GM23338 (cell line): ENCODE data around the gene COMP. TPM values are rescaled to one million over a fixed set of nuclear protein-coding genes. Genes with fewer than 3 reads are reported as not detected.

ENCODE experiments used
- ATAC-seq: fragments of 200-7000 bp; cut with Tn5 transposase; 3 replicates; pipeline ENCODE4 v1.9.1; 2020
- DNase-seq: peaks from one replicate; pipeline ENCODE4 v3.0.0-alpha.2; 2015; ENCODE audit warnings: low spot score
- H2AFZ ChIP-seq: fragments of 200-600 bp; sonication (generic); 2 replicates; pipeline ENCODE4 v1.8.0; 2016; ENCODE audit warnings: antibody characterized with exemption, mild to moderate bottlenecking, moderate library complexity
- H3F3A ChIP-seq: fragments of 200-600 bp; sonication (generic); replicated peaks from 2 replicates; pipeline ENCODE4 v1.8.0; 2017; ENCODE audit warnings: antibody characterized with exemption, mixed run types, low read depth
- H3K27ac ChIP-seq: fragments of 200-600 bp; sonication (generic); 2 replicates; pipeline ENCODE4 v1.6.1; 2016; ENCODE audit warnings: low read depth
- H3K27me3 ChIP-seq: fragments of 200-600 bp; sonication (generic); 2 replicates; pipeline ENCODE4 v1.8.0; 2016; ENCODE audit warnings: mild to moderate bottlenecking, mixed run types, moderate library complexity; ENCODE audit not compliant: insufficient read depth
- H3K36me3 ChIP-seq: fragments of 200-600 bp; sonication (generic); 2 replicates; pipeline ENCODE4 v1.8.0; 2016; ENCODE audit warnings: mild to moderate bottlenecking; ENCODE audit not compliant: insufficient read depth
- H3K4me1 ChIP-seq: fragments of 200-600 bp; sonication (generic); 2 replicates; pipeline ENCODE4 v1.8.0; 2016; ENCODE audit warnings: mild to moderate bottlenecking, moderate library complexity; ENCODE audit not compliant: insufficient read depth
- H3K4me2 ChIP-seq: fragments of 200-600 bp; sonication (generic); 2 replicates; pipeline ENCODE4 v1.7.1; 2017; ENCODE audit warnings: mixed run types
- H3K4me3 ChIP-seq: fragments of 200-600 bp; sonication (generic); 2 replicates; pipeline ENCODE4 v1.6.1; 2016; ENCODE audit warnings: mixed run types
- H3K79me2 ChIP-seq: fragments of 200-600 bp; sonication (generic); replicated peaks from 2 replicates; pipeline ENCODE4 v1.8.0; 2017; ENCODE audit warnings: mild to moderate bottlenecking; ENCODE audit not compliant: insufficient read depth
- H3K9me2 ChIP-seq: fragments of 200-600 bp; sonication (generic); 2 replicates; pipeline ENCODE4 v1.8.0; 2017; ENCODE audit not compliant: insufficient read depth
- H4K20me1 ChIP-seq: fragments of 200-600 bp; sonication (generic); replicated peaks from 2 replicates; pipeline ENCODE4 v1.8.0; 2017; ENCODE audit warnings: mild to moderate bottlenecking; ENCODE audit not compliant: insufficient read depth
- H3K27ac Mint-ChIP-seq: 2 replicates; pipeline ENCODE4 v1.8.0; 2020; ENCODE audit warnings: inconsistent platforms, mild to moderate bottlenecking, moderate library complexity, mixed read lengths
- H3K27me3 Mint-ChIP-seq: 3 replicates; pipeline ENCODE4 v1.8.0; 2022; ENCODE audit warnings: low read depth, mild to moderate bottlenecking, moderate library complexity, mixed read lengths, inconsistent platforms; ENCODE audit not compliant: insufficient read depth, poor library complexity
- H3K36me3 Mint-ChIP-seq: 3 replicates; pipeline ENCODE4 v1.8.0; 2021; ENCODE audit warnings: low read depth, mild to moderate bottlenecking, inconsistent platforms, moderate library complexity, mixed read lengths
- H3K4me1 Mint-ChIP-seq: 3 replicates; pipeline ENCODE4 v1.8.0; 2020; ENCODE audit warnings: mild to moderate bottlenecking, inconsistent platforms, mixed read lengths
- H3K4me3 Mint-ChIP-seq: 3 replicates; pipeline ENCODE4 v1.8.0; 2021; ENCODE audit warnings: moderate library complexity, mild to moderate bottlenecking, inconsistent platforms, mixed read lengths
- H3K9me3 Mint-ChIP-seq: 3 replicates; pipeline ENCODE4 v1.8.0; 2020; ENCODE audit warnings: moderate library complexity, mild to moderate bottlenecking, inconsistent platforms, mixed read lengths
- CREB1 ChIP-seq: fragments of 250-450 bp; sonication (Bioruptor Pico); IDR thresholded peaks from 2 replicates; pipeline ENCODE4 v1.5.0; 2020; ENCODE audit warnings: low read depth, mild to moderate bottlenecking, moderate library complexity
- EZH2phosphoT487 ChIP-seq: fragments of 200-600 bp; sonication (generic); IDR thresholded peaks from one replicate; pipeline ENCODE4 v1.8.1; 2018; ENCODE audit warnings: antibody characterized with exemption; ENCODE audit not compliant: unreplicated experiment
- JUNB ChIP-seq: IDR thresholded peaks from one replicate; pipeline ENCODE4 v1.6.1; 2016; ENCODE audit warnings: antibody characterized with exemption; ENCODE audit not compliant: unreplicated experiment
- NANOG ChIP-seq: IDR thresholded peaks from 2 replicates; pipeline ENCODE4 v1.6.1; 2016; ENCODE audit warnings: antibody characterized with exemption, borderline replicate concordance
- POLR2AphosphoS5 ChIP-seq: IDR thresholded peaks from 2 replicates; pipeline ENCODE4 v1.6.1; 2016; ENCODE audit warnings: antibody characterized with exemption, low read depth
- STAT1 ChIP-seq: IDR thresholded peaks from one replicate; pipeline ENCODE4 v1.6.1; 2016; ENCODE audit warnings: antibody characterized with exemption; ENCODE audit not compliant: unreplicated experiment
- ZNF114 ChIP-seq: fragments of 250-450 bp; sonication (Bioruptor Pico); IDR thresholded peaks from 2 replicates; pipeline ENCODE4 v1.5.0; 2020; ENCODE audit warnings: mild to moderate bottlenecking, moderate library complexity
- ZNF331 ChIP-seq: fragments of 250-450 bp; sonication (Bioruptor Pico); IDR thresholded peaks from 2 replicates; pipeline ENCODE4 v1.5.0; 2020; ENCODE audit warnings: low read depth, mild to moderate bottlenecking, moderate library complexity
- polyA plus RNA-seq: library from polyadenylated mRNA; unstranded; fragments of >200 nt; fragmentation: Nextera tagmentation; extraction: Ambion mirVana; gene quantifications from 2 replicates; pipeline ENCODE4 v1.2.1, GENCODE V29; 2016
- total RNA-seq: library from RNA; depleted of rRNA; stranded (reverse); fragments of >200 nt; shearing (Covaris generic); gene quantifications from 2 replicates; pipeline ENCODE4 v1.2.3, GENCODE V29; 2014
- TF ChIP-seq, protein P1 (sequence below), 2 experiments: fragments of 200-600 bp in 1 of 2; sonication (generic) in 1 of 2; conservative IDR thresholded peaks; 2 replicates each; pipeline versions ENCODE4 v1.5.1 to v1.6.1; 2016 to 2017; ENCODE audit warnings: antibody characterized with exemption in 2 of 2, low read depth in 2 of 2, mild to moderate bottlenecking in 2 of 2, moderate library complexity in 1 of 2
- TF ChIP-seq, protein P2 (sequence below): IDR thresholded peaks from 2 replicates; pipeline ENCODE4 v1.6.1; 2016; ENCODE audit warnings: antibody characterized with exemption
- TF ChIP-seq, protein P3 (sequence below): fragments of 250-450 bp; sonication (Bioruptor Pico); IDR thresholded peaks from 2 replicates; pipeline ENCODE4 v1.5.0; 2020; ENCODE audit warnings: mild to moderate bottlenecking, moderate library complexity
- TF ChIP-seq, protein P4 (sequence below): IDR thresholded peaks from one replicate; pipeline ENCODE4 v1.6.1; 2018; ENCODE audit warnings: antibody characterized with exemption; ENCODE audit not compliant: unreplicated experiment

COMP gene
- total and polyA plus RNA-seq, 2 experiments from 2014 or later, result 0.58 to 0.63 TPM

DNA sequence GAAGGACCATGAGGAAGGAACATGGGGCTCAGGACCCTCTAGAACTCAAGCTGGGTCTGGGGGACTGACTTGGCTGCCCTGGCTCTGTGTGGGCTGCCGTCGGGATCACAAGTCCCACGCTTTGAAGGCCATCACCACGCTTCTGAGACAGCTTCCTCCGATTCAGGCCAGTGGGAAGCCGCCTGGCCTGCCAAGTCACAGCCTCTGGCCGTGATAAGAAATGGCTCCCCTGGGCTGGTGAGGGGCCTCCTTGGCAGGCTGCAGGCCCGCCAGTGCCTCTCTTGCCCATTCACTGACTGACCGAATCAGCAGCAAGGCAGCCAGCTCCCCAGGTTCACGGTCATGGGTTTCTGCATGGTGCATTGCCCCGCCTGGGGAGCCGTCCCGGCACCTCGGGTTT lies 48.8 kb downstream of the COMP start:
- Histone ChIP-seq H2AFZ (no peak overlapping the region), H3F3A (no peaks in the 10 kb centered on the region), H3K4me3 (no peak overlapping the region), H3K27me3 (no peaks in the 10 kb centered on the region), H3K4me1 (no peaks in the 10 kb centered on the region; the same call in 1 of the 2 replicates), H3K27ac (no peak overlapping the region), H3K79me2 (no peaks in the 10 kb centered on the region), H3K36me3 (no peaks in the 10 kb centered on the region), H4K20me1 (no peaks in the 10 kb centered on the region; the same call in 1 of the 2 replicates), H3K4me2 (no peak overlapping the region), H3K9me2 (no peaks in the 10 kb centered on the region)
- Mint-ChIP-seq H3K27ac (no peak overlapping the region), H3K4me1 (peaks cover 5% of the 10 kb centered on the region; the same call in 2 of the 3 replicates), H3K36me3 (no peaks in the 10 kb centered on the region), H3K9me3 (no peaks in the 10 kb centered on the region), H3K4me3 (no peak overlapping the region), H3K27me3 (peaks cover 9% of the 10 kb centered on the region)
- TF ChIP-seq NANOG (no peak), ZNF114 (CRISPR knock-in tag) (no peak), JUNB (no peak), POLR2AphosphoS5 (no peak), CREB1 (CRISPR knock-in tag) (no peak), EZH2phosphoT487 (no peak), ZNF331 (no peak), STAT1 (no peak)
- TF ChIP-seq, protein P1, sequence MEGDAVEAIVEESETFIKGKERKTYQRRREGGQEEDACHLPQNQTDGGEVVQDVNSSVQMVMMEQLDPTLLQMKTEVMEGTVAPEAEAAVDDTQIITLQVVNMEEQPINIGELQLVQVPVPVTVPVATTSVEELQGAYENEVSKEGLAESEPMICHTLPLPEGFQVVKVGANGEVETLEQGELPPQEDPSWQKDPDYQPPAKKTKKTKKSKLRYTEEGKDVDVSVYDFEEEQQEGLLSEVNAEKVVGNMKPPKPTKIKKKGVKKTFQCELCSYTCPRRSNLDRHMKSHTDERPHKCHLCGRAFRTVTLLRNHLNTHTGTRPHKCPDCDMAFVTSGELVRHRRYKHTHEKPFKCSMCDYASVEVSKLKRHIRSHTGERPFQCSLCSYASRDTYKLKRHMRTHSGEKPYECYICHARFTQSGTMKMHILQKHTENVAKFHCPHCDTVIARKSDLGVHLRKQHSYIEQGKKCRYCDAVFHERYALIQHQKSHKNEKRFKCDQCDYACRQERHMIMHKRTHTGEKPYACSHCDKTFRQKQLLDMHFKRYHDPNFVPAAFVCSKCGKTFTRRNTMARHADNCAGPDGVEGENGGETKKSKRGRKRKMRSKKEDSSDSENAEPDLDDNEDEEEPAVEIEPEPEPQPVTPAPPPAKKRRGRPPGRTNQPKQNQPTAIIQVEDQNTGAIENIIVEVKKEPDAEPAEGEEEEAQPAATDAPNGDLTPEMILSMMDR (conservative IDR thresholded peaks at IDR 0.05; ENCODE audit: low read depth in 2 of 2), result no peak
- TF ChIP-seq, protein P2, sequence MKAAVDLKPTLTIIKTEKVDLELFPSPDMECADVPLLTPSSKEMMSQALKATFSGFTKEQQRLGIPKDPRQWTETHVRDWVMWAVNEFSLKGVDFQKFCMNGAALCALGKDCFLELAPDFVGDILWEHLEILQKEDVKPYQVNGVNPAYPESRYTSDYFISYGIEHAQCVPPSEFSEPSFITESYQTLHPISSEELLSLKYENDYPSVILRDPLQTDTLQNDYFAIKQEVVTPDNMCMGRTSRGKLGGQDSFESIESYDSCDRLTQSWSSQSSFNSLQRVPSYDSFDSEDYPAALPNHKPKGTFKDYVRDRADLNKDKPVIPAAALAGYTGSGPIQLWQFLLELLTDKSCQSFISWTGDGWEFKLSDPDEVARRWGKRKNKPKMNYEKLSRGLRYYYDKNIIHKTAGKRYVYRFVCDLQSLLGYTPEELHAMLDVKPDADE, result no peak
- TF ChIP-seq, protein P3, sequence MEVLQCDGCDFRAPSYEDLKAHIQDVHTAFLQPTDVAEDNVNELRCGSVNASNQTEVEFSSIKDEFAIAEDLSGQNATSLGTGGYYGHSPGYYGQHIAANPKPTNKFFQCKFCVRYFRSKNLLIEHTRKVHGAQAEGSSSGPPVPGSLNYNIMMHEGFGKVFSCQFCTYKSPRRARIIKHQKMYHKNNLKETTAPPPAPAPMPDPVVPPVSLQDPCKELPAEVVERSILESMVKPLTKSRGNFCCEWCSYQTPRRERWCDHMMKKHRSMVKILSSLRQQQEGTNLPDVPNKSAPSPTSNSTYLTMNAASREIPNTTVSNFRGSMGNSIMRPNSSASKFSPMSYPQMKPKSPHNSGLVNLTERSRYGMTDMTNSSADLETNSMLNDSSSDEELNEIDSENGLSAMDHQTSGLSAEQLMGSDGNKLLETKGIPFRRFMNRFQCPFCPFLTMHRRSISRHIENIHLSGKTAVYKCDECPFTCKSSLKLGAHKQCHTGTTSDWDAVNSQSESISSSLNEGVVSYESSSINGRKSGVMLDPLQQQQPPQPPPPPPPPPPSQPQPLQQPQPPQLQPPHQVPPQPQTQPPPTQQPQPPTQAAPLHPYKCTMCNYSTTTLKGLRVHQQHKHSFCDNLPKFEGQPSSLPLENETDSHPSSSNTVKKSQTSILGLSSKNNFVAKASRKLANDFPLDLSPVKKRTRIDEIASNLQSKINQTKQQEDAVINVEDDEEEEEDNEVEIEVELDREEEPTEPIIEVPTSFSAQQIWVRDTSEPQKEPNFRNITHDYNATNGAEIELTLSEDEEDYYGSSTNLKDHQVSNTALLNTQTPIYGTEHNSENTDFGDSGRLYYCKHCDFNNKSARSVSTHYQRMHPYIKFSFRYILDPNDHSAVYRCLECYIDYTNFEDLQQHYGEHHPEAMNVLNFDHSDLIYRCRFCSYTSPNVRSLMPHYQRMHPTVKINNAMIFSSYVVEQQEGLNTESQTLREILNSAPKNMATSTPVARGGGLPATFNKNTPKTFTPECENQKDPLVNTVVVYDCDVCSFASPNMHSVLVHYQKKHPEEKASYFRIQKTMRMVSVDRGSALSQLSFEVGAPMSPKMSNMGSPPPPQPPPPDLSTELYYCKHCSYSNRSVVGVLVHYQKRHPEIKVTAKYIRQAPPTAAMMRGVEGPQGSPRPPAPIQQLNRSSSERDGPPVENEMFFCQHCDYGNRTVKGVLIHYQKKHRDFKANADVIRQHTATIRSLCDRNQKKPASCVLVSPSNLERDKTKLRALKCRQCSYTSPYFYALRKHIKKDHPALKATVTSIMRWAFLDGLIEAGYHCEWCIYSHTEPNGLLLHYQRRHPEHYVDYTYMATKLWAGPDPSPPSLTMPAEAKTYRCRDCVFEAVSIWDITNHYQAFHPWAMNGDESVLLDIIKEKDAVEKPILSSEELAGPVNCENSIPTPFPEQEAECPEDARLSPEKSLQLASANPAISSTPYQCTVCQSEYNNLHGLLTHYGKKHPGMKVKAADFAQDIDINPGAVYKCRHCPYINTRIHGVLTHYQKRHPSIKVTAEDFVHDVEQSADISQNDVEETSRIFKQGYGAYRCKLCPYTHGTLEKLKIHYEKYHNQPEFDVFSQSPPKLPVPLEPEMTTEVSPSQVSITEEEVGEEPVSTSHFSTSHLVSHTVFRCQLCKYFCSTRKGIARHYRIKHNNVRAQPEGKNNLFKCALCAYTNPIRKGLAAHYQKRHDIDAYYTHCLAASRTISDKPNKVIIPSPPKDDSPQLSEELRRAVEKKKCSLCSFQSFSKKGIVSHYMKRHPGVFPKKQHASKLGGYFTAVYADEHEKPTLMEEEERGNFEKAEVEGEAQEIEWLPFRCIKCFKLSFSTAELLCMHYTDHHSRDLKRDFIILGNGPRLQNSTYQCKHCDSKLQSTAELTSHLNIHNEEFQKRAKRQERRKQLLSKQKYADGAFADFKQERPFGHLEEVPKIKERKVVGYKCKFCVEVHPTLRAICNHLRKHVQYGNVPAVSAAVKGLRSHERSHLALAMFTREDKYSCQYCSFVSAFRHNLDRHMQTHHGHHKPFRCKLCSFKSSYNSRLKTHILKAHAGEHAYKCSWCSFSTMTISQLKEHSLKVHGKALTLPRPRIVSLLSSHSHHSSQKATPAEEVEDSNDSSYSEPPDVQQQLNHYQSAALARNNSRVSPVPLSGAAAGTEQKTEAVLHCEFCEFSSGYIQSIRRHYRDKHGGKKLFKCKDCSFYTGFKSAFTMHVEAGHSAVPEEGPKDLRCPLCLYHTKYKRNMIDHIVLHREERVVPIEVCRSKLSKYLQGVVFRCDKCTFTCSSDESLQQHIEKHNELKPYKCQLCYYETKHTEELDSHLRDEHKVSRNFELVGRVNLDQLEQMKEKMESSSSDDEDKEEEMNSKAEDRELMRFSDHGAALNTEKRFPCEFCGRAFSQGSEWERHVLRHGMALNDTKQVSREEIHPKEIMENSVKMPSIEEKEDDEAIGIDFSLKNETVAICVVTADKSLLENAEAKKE (CRISPR knock-in tag), result no peak
- TF ChIP-seq, protein P4, sequence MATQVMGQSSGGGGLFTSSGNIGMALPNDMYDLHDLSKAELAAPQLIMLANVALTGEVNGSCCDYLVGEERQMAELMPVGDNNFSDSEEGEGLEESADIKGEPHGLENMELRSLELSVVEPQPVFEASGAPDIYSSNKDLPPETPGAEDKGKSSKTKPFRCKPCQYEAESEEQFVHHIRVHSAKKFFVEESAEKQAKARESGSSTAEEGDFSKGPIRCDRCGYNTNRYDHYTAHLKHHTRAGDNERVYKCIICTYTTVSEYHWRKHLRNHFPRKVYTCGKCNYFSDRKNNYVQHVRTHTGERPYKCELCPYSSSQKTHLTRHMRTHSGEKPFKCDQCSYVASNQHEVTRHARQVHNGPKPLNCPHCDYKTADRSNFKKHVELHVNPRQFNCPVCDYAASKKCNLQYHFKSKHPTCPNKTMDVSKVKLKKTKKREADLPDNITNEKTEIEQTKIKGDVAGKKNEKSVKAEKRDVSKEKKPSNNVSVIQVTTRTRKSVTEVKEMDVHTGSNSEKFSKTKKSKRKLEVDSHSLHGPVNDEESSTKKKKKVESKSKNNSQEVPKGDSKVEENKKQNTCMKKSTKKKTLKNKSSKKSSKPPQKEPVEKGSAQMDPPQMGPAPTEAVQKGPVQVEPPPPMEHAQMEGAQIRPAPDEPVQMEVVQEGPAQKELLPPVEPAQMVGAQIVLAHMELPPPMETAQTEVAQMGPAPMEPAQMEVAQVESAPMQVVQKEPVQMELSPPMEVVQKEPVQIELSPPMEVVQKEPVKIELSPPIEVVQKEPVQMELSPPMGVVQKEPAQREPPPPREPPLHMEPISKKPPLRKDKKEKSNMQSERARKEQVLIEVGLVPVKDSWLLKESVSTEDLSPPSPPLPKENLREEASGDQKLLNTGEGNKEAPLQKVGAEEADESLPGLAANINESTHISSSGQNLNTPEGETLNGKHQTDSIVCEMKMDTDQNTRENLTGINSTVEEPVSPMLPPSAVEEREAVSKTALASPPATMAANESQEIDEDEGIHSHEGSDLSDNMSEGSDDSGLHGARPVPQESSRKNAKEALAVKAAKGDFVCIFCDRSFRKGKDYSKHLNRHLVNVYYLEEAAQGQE, result no peak
- DNase-seq (no peak), ATAC-seq (no peak)
